Measurements from ENCODE around the gene CEP192. TPM values are rescaled to one million over a fixed set of nuclear protein-coding genes. Genes with fewer than 3 reads are reported as not detected.

Gene CEP192
- total and polyA plus RNA-seq, 4 donors = 2.5 to 32.4 (median 10.9) TPM

DNA sequence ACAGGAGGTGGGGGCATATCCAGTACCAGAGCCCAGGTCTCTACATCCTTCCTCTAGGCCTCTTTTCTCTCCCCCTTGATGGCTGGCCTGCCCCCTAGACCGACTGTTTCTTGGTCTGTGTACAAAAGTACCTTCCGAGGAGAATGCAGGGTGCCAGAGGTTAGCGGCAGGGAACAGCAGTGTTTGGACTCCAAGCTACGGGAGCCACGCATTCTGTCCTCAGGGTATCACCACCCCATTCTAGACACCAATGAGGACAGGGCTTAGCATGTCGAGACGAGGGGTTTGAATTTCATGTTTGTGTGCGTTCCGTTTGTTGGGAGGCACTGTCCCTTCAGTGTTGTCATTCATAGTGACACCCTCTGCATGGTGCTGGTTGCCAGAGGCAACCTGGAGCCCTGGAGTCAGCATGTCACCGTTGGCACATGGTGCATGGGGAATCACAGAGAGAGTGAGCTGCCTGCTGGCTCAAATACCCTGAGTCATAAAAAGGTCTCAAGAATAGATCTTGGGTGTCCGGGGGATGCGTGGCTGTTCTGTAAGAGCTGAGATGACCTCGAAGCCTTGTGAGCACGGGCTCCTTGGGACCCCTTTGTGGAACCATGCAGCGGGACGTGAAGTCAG, 170.2 kb downstream of the CEP192 start:
- Histone ChIP-seq H3K27ac (ENCODE audit: low read depth in 1 of 2, low read length in 2 of 2) (no peak overlapping the region), H3K27me3 (ENCODE audit: control insufficient read depth in 4 of 4, insufficient read depth in 4 of 4, low read length in 3 of 4) (no peaks in the 10 kb centered on the region), H3K4me3 (ENCODE audit: low read depth in 1 of 3, low read length in 3 of 3) (no peak overlapping the region), H3K9ac (ENCODE audit: low read depth in 1 of 2, low read length in 2 of 2) (no peak overlapping the region), H3K9me3 (ENCODE audit: control insufficient read depth in 4 of 4, low read length in 3 of 4) (peaks cover 0 to 9% (median 0%) of the 10 kb centered on the region in 4 donors), H3K36me3 (ENCODE audit: control insufficient read depth in 4 of 4, insufficient read depth in 3 of 4, low read depth in 1 of 4, low read length in 3 of 4) (no peaks in the 10 kb centered on the region), H3K4me1 (ENCODE audit: control insufficient read depth in 4 of 4, insufficient read depth in 4 of 4, low read length in 3 of 4) (peaks cover 0 to 3% (median 0%) of the 10 kb centered on the region in 4 donors)
- DNase-seq (ENCODE audit: low spot score) = no peak
- TF ChIP-seq, protein P1, sequence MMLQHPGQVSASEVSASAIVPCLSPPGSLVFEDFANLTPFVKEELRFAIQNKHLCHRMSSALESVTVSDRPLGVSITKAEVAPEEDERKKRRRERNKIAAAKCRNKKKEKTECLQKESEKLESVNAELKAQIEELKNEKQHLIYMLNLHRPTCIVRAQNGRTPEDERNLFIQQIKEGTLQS (IDR thresholded peaks at IDR 0.05) = no peak
- TF ChIP-seq, protein P2, sequence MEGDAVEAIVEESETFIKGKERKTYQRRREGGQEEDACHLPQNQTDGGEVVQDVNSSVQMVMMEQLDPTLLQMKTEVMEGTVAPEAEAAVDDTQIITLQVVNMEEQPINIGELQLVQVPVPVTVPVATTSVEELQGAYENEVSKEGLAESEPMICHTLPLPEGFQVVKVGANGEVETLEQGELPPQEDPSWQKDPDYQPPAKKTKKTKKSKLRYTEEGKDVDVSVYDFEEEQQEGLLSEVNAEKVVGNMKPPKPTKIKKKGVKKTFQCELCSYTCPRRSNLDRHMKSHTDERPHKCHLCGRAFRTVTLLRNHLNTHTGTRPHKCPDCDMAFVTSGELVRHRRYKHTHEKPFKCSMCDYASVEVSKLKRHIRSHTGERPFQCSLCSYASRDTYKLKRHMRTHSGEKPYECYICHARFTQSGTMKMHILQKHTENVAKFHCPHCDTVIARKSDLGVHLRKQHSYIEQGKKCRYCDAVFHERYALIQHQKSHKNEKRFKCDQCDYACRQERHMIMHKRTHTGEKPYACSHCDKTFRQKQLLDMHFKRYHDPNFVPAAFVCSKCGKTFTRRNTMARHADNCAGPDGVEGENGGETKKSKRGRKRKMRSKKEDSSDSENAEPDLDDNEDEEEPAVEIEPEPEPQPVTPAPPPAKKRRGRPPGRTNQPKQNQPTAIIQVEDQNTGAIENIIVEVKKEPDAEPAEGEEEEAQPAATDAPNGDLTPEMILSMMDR (IDR thresholded peaks at IDR 0.05; ENCODE audit: low read depth, low read length, missing input control) = no peak
- no peak for TF ChIP-seq RXRA (IDR thresholded peaks at IDR 0.05)
- 90% methylated on average over 16 of the region's 16 CpGs for WGBS

DNA sequence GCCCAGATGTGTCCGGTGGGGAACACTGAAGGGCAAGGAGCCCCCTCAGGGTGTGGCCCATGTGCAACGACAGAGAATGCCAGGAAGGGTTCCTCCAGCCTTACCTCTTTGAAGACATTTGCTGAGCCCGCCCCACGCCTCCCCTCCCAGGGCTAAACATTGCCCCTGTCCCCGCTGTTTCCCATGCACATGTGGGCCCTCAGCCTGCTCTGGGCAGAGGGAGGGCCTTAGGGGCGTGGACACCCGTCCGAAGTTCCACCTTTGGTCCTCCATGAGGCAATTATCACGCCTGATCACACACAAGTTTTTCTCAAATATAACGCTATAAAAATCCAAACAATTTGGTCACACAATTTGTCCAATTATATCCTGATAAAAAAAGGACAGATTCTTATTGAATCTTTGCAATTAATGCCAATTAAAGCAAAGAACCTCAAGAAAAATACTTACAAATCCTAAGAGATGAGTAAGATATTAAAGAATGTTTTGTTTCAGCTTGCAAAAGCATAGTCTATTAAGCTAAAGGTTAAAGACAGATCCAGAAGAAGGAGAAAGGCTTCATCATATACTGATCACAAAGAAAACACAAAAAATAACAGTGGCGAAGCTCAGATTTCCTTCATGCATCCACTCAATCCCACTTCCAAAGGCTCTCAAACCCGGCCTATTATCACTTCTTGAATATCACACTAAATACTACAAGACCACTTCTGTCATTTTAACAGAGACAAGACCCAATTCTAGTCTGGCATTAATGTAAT, 172.2 kb downstream of the CEP192 start:
- Histone ChIP-seq H3K9ac (ENCODE audit: low read depth in 1 of 2, low read length in 2 of 2) (no peak overlapping the region), H3K4me1 (ENCODE audit: control insufficient read depth in 4 of 4, insufficient read depth in 4 of 4, low read length in 3 of 4) (peaks cover 0 to 3% (median 0%) of the 10 kb centered on the region in 4 donors), H3K9me3 (ENCODE audit: control insufficient read depth in 4 of 4, low read length in 3 of 4) (peaks cover 0 to 1% (median 0%) of the 10 kb centered on the region in 4 donors), H3K4me3 (ENCODE audit: low read depth in 1 of 3, low read length in 3 of 3) (no peak overlapping the region), H3K36me3 (ENCODE audit: control insufficient read depth in 4 of 4, insufficient read depth in 3 of 4, low read depth in 1 of 4, low read length in 3 of 4) (no peaks in the 10 kb centered on the region), H3K27ac (ENCODE audit: low read depth in 1 of 2, low read length in 2 of 2) (no peak overlapping the region), H3K27me3 (ENCODE audit: control insufficient read depth in 4 of 4, insufficient read depth in 4 of 4, low read length in 3 of 4) (no peaks in the 10 kb centered on the region)
- TF ChIP-seq GABPA (IDR thresholded peaks at IDR 0.05 in 1 of 2, conservative IDR thresholded peaks at IDR 0.05 in 1 of 2) (no peak), JUND (IDR thresholded peaks at IDR 0.05) (no peak)
- no peak for DNase-seq (ENCODE audit: low spot score)
- WGBS = 83% methylated on average over 12 of the region's 12 CpGs

DNA sequence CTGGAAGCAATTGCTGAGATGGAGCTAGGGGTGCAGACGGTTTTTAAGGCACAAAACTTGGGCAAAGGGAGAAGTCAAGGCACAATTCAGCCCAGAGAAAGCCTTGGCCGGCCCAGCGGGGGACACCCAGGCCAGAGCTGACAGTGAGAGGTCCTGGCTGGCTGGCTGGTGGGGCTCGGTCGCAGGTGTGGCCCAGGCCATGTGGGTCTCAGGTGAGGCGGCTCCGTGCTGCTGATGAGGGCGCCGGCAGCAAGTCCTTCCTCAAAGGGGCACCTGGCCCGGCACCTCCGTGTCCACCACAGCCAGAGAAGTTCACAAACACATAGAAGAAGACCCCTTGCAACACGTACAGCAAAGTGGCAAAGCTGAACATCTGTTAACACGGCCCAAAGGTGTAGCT, 173.2 kb downstream of the CEP192 start:
- H3K4me1 ChIP-seq (ENCODE audit: control insufficient read depth in 4 of 4, insufficient read depth in 4 of 4, low read length in 3 of 4) = peaks cover 0 to under 1% (median 0%) of the 10 kb centered on the region in 4 donors
- no peak overlapping the region for H3K27ac ChIP-seq (ENCODE audit: low read depth in 1 of 2, low read length in 2 of 2)
- no peak overlapping the region for H3K4me3 ChIP-seq (ENCODE audit: low read depth in 1 of 3, low read length in 3 of 3)
- no peaks in the 10 kb centered on the region for H3K27me3 ChIP-seq (ENCODE audit: control insufficient read depth in 4 of 4, insufficient read depth in 4 of 4, low read length in 3 of 4)
- WGBS = 95% methylated on average over 13 of the region's 13 CpGs
- H3K9ac ChIP-seq (ENCODE audit: low read depth in 1 of 2, low read length in 2 of 2) = no peak overlapping the region
- no peaks in the 10 kb centered on the region for H3K9me3 ChIP-seq (ENCODE audit: control insufficient read depth in 4 of 4, low read length in 3 of 4)
- DNase-seq (ENCODE audit: low spot score) = no peak
- no peaks in the 10 kb centered on the region for H3K36me3 ChIP-seq (ENCODE audit: control insufficient read depth in 4 of 4, insufficient read depth in 3 of 4, low read depth in 1 of 4, low read length in 3 of 4)
- TF ChIP-seq JUND (IDR thresholded peaks at IDR 0.05) = no peak
- no peak for TF ChIP-seq EGR1 (IDR thresholded peaks at IDR 0.05; ENCODE audit: low read depth in 2 of 2)
- TF ChIP-seq, protein P2 (IDR thresholded peaks at IDR 0.05; ENCODE audit: low read depth, low read length, missing input control) = no peak
- TF ChIP-seq, protein P3, sequence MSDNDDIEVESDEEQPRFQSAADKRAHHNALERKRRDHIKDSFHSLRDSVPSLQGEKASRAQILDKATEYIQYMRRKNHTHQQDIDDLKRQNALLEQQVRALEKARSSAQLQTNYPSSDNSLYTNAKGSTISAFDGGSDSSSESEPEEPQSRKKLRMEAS (IDR thresholded peaks at IDR 0.05) = no peak
- no peak for TF ChIP-seq FOXA2 (IDR thresholded peaks at IDR 0.05)
- TF ChIP-seq RXRA (IDR thresholded peaks at IDR 0.05) = no peak
- no peak for TF ChIP-seq NR2F2 (IDR thresholded peaks at IDR 0.05)
- TF ChIP-seq TAF1 (conservative IDR thresholded peaks at IDR 0.05) = no peak
- TF ChIP-seq GABPA (IDR thresholded peaks at IDR 0.05 in 1 of 2, conservative IDR thresholded peaks at IDR 0.05 in 1 of 2) = no peak
- TF ChIP-seq HNF4G (IDR thresholded peaks at IDR 0.05) = no peak
- TF ChIP-seq, protein P1 (IDR thresholded peaks at IDR 0.05) = no peak
- TF ChIP-seq, protein P4, sequence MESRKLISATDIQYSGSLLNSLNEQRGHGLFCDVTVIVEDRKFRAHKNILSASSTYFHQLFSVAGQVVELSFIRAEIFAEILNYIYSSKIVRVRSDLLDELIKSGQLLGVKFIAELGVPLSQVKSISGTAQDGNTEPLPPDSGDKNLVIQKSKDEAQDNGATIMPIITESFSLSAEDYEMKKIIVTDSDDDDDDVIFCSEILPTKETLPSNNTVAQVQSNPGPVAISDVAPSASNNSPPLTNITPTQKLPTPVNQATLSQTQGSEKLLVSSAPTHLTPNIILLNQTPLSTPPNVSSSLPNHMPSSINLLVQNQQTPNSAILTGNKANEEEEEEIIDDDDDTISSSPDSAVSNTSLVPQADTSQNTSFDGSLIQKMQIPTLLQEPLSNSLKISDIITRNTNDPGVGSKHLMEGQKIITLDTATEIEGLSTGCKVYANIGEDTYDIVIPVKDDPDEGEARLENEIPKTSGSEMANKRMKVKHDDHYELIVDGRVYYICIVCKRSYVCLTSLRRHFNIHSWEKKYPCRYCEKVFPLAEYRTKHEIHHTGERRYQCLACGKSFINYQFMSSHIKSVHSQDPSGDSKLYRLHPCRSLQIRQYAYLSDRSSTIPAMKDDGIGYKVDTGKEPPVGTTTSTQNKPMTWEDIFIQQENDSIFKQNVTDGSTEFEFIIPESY (IDR thresholded peaks at IDR 0.05) = no peak

All from liver (tissue), 9 donors.